Fibroblast of pulmonary artery (primary cell): ENCODE measurements around the gene POLR2J.
A peak's percentile ranks its signal among the peaks of the same experiment; 100 is the strongest.
"Not testable (repeated sequence)": the region's sequence is repeated elsewhere in the genome, so short reads cannot be mapped to it uniquely, and the experiment has no call there.

Source experiments
- DNase-seq: peaks from one replicate; pipeline ENCODE4 v3.0.0-alpha.2; 2010; ENCODE audit warnings: low read depth
- H3K4me3 ChIP-seq: replicated peaks from 2 replicates; pipeline ENCODE4 v1.5.1; 2011; ENCODE audit warnings: low read depth, mild to moderate bottlenecking, control low read depth, low read length, moderate library complexity

Gene POLR2J

DNA sequence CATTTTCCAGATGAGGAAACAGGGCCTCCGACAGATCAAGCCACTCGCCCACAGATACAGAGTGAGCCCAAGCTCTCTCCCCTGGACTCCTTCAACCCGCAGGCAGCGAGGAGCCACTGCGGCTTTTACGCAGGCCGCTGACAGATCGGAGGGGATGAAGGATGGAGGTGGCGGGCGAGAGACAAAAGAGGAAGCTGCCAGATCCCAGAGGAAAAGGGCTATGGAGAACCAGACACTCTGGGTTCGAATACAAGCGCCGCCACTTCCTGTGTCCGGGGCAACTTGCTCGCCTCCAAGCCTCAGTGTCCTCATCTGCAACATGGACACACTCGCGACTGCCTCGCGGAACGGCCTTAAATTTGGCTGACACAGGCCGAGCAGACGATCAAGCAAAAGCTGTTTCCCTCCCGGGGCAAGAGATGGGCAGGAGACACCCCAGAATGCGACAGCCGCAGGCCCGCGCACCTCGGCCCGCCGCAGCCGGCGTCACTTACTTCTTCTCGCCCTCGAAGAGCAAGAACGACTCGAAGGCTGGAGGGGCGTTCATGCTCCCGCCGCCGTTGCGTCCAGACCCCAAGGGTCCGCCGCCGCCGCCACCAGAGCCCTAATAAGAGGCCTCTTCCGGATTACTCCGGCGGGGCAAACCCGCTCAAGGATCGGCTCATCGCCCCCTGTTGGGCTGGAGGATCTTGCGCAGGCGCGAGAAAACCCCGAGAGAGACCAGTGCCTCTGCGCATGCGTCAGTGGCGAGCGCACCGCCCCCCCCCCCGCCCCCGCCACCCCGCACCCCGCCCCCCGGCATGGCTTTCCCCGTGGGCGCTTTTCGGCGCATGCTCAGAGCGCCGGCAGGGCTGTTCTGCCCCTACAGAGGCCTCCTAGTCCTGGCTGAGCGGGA, at the start of gene POLR2J:
TSS of gene POLR2J (minus strand) at position 609 of the 895 bp plus-strand sequence. CDS start at position 547, 62 bp downstream.
- peak; percentile 53 for DNase-seq
- H3K4me3 ChIP-seq, result peak within 1 kb of the TSS; percentile 46

DNA sequence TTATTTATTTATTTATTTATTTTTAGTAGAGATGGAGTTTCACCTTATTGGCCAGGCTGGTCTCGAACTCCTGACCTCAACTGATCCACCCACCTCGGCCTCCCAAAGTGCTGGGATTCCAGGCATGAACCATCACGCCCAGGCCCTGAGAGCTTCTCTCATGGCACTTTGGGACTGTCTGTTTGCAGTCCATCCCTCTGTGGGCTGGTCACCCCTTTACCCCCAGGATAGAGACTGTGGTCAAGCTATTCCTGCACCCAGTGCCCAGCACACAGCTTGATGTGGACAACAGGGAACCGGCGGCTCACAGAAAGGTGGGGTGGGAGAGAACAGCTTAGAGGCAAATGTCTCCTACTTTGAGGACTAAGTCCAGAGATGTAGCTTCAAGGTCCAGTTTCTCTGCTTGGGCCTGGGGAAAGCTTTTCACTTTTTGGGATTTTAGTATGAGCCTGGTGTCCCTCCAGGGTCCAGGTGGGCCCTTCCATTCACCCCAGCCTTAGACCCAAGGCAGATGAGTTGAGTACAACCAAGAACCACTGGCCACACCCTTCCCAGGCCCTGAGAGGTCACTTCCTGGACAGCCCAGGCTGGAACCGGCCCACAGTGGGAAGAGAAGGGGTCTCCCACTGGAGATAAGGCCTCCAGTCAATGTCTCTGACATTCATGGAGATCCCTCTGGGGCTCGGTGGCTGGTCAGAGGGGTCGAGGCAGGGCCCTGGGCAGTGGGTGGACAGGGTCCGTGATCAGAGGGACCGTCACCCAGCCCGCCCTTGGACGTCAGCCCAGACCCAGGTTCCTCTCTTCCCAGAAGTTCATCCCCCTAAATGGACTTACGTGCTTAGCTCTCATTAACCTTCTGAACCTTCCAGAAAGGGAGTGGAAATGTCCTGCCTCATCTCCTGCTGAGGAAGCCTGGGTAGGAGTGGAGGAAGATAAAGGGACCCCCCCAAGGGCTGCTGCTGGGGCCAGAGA, 49.4 kb upstream of the POLR2J start:
- not testable (repeated sequence) for DNase-seq, H3K4me3 ChIP-seq

DNA sequence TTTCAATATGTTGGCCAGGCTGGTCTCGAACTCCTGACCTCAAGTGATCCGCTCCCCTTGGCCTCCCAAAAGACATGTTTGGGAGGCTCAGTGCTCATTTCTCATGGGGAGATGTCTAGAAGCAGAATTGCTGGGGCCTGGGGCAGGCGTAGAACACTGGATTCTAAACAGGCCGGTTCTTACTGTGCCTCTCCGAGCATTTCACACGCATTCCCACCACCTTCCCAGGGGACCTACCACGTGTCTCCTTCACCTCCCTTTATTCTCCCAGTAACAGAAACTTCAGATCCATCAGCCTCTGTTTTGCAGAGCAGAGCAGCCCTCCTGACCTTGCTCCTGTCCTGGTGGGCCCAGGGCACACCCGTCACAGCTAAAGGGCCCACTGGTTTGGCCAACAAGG, 48.5 kb upstream of the POLR2J start:
- not testable (repeated sequence) for DNase-seq

DNA sequence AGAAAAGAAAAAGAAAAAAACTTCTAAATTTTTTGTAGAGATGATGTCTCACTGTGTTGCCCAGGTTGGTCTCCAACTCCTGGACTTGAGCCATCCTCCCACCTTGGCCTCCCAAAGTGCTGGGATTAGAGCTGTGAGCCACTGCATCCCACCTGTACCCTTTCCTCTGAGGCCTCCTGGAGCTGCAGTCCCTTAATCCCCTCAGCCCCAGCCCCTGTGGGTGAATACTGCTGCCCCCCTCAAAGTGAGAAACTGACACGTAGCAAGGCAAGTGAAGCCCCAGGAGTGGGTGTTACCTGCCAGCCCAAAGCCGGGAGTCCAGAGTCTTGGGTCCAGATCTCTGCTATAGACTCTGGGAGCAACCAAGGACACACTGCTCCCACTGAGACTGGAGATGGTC, 46.1 kb upstream of the POLR2J start:
- DNase-seq, H3K4me3 ChIP-seq: not testable (repeated sequence)

More for the DNA sequence above, 48.5 kb upstream of the POLR2J start:
- not testable (repeated sequence) for H3K4me3 ChIP-seq

DNA sequence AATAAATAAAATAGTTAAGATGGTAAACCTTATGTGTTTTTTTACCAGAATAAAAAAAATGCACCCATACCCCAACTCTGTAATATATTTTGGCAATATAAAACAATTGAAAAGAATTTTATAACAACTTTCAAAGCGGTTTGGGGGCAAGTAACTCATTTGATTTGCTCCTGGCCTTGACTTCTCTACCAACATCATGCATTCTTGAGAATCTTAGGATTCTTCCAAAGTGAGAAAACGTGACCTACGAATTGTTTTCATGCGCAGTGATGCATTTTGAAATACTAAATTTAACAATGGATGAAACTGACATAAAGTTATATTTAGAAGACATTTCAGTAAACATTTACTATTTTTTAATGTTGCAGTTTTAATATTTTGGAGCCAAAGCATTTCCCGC, 42.1 kb upstream of the POLR2J start:
- DNase-seq, H3K4me3 ChIP-seq: not testable (repeated sequence)

DNA sequence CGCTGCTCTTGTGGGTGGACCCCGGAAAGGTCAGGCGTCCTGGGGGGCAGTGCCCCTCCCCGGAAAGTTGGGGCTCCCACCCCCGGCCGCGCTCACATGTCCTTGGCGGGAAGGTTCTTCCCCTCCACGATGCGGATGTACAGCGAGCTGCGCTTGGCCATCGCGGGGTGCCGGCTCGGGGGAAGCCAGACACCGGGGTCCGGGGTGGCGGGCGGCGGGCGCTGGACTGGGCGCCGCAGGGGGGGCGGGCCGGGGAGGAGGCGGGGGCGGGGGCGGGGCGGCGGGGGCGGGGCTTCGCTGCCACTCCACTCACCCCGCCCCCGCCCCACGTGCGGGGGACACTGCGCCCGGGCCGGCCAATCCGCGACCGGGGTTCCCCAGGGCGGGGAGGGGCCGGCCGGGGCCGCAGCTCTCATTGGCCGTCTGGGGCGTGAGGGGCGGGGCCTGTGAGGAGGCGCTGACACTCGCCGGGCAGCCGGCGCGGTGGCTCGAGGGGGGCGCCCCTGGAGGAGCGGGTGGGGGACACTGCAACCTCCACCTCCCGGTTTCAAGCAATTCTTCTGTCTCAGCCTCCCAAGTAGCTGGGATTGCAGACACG, 38.9 kb upstream of the POLR2J start, which contains the start of gene RASA4B:
TSS of gene RASA4B (minus strand) at position 228 of the 598 bp plus-strand sequence. CDS start at position 161, 67 bp downstream.
- not testable (repeated sequence) for H3K4me3 ChIP-seq, DNase-seq

DNA sequence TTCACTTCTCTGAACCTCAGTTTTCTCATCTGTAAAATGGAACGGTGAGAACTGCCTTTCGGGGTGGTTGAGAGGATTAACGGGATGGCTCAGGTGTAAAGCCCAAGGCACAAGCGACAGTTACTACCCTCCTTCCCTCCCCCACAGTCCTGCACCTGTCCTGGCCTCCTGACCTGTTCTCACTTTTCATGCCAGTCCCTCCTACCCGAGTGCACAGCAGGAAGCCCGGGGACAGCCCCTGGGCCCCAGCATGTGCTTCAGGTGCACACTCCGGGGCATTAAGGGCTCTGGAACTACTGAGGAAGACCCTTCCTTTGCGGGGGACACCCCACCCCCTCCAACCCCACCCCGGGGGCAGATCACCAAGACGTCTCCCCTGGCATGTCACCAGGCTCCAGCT, 38.2 kb upstream of the POLR2J start:
- DNase-seq, result not testable (repeated sequence)

DNA sequence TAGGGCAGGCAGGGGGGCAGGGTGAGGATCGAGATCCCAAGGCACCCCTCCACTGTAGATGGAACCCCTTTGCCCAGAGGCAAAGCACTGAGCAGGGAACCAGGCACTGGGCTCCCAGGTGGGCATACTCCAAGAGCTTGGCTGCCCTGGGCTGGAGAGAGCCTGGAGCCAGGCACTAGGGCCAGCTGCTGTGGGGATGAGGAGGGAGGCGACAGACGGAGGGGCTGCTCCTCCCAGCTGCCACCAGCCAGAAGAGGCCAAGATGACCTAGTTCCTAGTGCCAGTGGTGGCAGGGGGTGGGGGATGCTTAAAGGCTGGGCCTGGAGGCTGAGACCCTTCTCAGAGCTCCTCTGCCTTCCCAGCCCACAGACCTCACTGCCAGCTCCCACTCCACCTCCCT, 37.2 kb upstream of the POLR2J start:
- not testable (repeated sequence) for H3K4me3 ChIP-seq, DNase-seq

More for the DNA sequence above, 38.2 kb upstream of the POLR2J start:
- not testable (repeated sequence) for H3K4me3 ChIP-seq

DNA sequence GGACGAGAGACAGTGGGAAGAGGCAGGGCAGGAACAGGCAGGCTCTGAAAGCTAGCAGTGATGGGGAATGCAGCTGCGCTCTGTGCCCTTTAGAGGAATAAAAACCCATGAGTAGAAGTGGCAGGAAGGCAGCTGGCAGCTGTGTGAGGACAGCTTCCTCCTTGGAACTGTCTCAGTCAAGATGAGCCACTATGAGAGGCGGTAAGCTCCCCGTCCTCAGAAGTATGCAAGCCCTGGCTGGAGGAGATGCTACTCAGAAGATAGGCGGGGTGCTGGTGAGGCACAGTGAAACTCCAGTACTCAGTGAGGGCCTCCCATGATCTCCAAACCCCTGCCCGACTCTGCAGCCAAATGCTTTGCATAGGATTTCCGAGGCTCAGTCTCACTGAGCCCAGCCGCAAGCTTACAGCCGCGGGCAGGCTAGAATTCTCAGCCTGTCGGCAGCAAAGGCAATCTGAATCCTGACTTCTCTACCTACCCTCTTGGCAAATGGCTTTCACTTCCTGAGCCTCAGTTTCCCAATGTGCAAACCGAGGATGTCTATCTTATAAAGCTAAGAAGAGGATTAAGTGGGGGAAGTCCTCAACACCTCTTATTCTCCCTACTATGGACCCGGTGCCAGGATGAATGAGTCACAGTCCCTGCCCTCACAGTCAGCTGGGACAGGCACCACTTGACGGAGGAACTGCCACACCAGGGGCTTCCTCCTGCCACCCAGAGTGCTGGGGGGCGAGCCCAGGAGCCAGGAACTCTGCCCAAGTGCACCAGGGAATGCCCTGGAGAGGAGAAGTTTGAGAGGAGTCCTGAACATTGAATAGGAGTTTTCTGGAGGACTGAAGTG, 36.4 kb upstream of the POLR2J start:
- DNase-seq, H3K4me3 ChIP-seq: not testable (repeated sequence)

DNA sequence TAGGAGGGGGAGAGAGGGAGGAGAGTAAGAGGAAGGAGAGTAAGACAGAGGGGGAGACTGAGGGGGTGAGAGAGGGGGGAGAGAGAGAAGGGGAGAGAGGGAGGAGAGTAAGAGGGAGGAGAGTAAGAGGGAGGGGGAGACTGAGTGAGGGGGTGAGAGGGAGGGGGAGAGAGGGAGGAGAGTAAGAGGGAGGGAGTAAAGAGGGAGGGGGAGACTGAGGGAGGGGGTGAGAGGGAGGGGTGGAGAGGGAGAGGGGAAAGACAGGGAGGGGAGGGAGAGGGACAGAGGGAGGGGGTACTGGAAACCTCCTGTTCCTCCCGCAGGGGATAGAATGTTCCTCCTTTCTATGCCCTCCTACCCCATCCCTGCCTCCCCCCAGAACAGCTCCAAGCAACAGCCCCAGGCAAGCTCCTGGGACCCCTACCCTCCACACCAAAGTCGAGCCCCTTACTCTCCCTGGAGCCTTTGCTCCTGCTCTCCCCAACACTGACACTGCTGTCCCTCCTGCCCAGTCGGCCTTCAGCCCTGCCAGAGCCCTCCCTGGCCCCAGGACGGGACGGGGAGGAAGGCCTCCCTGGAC, 34.0 kb upstream of the POLR2J start:
- peak; percentile 76 for DNase-seq
- H3K4me3 ChIP-seq, result peak overlapping the region; percentile 27

DNA sequence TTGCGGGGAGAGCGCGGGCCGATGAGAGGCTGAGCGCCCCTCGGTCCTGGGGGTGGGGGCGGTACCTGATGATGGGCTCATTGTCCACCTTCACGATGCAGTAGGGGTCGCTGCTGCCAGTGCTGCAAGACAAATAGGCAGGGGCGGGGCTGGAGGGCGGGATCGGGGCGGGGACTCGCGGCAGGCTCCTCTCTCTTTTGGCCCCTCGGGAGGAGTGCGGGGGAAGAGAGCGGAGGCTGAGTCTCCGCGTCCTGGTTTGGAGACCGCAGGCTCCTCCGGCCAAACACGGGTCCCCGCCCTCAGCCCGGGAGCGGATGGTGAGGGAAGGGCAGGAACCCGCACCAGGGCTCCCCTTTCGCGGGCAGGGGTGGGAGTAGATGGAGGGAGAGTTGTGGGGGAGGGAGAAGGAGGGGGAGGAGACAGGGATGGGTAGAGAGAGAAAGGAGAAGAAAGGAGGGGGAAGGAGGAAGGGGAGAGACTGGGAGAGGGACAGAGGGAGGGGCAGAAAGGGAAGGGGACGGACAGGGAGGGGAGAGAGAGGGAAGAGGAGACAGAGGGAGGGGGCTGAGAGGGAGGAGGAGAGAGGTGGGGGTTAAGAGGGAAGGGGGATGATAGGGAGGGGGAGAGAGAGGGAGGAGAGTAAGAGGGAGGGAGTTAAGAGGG, 33.3 kb upstream of the POLR2J start:
- not testable (repeated sequence) for H3K4me3 ChIP-seq, DNase-seq

DNA sequence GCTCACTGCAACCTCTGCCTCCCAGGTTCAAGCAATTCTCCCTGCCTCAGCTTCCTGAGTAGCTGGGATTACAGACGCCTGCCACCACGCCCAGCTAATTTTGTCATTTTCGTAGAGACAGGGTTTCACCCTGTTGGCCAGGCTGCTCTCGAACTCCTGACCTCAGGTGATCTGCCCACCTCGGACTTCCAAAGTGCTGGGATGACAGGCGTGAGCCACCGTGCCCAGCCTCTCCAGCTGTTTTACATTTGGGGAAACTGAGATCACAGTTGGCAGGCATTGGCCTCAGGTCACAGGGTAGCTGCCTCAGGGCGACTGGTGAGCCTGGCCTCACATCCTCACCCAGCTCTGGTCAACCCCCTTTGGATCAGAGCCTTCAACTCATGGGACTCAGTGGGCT, 31.9 kb upstream of the POLR2J start:
- DNase-seq, H3K4me3 ChIP-seq: not testable (repeated sequence)

DNA sequence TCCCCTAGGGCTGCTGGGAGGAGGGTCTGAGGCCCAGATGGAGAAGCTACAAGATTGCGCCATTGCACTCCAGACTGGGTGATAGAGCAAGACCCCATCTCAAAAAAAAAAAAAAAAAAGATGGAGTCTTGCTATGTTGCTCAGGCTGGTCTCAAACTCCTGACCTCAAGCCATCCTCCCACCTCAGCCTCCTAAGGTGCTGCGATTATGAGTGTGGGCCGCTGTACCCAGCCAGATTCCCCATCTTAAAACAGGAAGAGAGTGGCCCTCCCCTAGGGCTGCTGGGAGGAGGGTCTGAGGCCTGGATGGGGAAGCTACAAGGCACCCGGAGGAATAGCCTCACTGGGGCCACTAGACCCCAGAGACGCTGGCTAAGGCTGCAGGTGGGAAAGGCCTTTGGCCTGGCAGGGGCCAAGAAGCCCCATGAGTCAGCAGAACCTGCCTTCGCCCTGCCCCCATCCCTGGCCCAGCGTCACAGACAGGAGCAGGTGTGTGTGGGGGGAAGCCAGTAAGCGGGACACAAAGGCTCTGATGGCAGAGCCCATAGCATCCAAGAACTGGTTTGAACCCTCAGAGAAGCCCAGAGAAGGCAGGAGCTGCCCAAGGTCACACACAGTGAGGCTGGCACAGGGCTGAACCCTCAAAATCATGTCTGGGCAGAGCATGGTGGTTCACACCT, 28.8 kb upstream of the POLR2J start:
- H3K4me3 ChIP-seq, DNase-seq: not testable (repeated sequence)

DNA sequence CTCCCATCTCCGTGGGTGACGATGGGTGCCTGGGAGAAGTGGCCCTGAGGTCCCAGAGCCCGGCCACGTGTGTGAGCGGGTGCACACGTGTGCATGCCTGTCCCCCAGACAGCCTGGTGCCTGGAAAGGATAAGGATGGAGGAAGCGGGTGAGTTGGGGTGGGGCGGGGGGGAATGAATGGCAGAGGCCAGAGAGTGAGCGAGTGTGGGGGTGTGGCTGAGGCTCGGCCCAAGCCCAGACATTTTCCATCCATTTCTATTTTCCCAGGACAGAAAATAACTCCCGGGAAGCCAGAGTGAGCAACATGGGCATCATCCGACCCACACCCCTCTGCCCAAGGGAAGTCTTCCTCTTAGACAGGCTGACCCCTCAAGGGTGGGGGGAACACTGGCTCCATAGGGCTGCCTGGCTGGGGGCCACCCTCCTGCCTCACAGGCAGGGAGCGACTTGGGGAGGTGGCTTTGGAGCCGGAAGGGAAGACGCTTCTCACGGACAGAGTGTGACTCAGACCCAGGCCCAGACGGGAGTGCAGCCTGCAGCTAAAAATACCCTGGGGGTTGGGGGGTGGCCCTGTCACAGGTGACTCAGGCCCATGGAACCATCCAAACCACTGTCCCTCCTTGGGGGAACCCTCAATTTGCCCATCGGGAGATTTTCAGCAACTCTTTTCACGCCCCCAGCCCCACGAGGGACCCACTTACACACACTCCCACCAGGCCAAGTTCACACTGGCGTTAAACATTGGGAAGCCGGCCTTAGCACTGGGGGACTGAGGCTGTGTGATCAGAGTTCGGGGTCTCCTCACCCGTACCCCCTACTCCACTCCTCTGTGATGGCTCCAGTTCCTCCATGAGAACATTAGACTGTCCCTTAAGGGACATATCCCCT, 26.8 kb upstream of the POLR2J start:
- not testable (repeated sequence) for DNase-seq, H3K4me3 ChIP-seq

DNA sequence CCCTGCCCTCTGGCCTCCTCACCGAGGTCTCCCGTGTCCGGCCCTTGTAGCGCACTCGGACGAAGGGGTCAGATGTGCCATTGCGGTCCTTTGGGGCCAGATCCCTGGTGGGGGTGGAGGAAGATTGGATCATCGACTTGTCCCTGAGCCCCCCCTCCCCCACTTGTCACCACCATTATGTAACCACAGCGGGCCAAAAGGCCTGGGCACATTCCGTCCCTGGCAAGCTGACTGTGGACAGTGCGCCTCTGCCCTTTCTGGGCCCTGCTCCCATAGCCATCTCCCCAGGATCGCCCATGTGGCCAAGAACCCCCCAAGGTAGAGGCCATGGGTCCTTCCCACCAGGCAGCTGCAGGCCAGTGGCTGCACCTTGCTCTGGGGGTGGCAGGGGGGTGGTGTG, 24.4 kb upstream of the POLR2J start:
- H3K4me3 ChIP-seq, DNase-seq: not testable (repeated sequence)

DNA sequence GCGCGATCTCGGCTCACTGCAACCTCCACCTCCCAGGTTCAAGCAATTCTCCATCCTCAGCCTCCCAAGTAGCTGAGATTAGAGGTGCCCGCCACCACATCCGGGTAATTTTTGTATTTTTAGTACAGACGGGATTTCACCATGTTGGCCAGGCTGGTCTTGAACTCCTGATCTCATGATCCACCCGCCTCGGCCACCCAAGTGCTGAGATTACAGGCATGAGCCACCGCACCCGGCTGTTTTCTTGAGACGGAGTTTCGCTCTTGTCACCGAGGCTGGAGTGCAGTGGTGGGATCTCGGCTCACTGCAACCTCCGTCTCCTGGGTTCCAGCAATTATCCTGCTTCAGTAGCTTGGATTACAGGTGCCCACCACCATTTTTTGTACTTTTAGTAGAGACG, 19.6 kb upstream of the POLR2J start:
- not testable (repeated sequence) for H3K4me3 ChIP-seq, DNase-seq
